NCI-H2029 treated with DMSO at 0.1 percent for 48 hours (cell line): ENCODE data around the gene MYZAP.
A peak's percentile ranks its signal among the peaks of the same experiment; 100 is the strongest.

Source experiments
- DNase-seq: peaks from one replicate; lab custom pipeline; 2025; lab: John Stamatoyannopoulos, UW

The MYZAP gene

GRCh38 chr15:57591822-57592367 lies at the start of gene MYZAP:
TSS of gene MYZAP (plus strand) at chr15:57591904. CDS start at chr15:57592035, 131 bp downstream.
- DNase-seq, result no peak

GRCh38 chr15:57542505-57542817 lies 49.2 kb upstream of the MYZAP start:
- DNase-seq, result no peak

DNA sequence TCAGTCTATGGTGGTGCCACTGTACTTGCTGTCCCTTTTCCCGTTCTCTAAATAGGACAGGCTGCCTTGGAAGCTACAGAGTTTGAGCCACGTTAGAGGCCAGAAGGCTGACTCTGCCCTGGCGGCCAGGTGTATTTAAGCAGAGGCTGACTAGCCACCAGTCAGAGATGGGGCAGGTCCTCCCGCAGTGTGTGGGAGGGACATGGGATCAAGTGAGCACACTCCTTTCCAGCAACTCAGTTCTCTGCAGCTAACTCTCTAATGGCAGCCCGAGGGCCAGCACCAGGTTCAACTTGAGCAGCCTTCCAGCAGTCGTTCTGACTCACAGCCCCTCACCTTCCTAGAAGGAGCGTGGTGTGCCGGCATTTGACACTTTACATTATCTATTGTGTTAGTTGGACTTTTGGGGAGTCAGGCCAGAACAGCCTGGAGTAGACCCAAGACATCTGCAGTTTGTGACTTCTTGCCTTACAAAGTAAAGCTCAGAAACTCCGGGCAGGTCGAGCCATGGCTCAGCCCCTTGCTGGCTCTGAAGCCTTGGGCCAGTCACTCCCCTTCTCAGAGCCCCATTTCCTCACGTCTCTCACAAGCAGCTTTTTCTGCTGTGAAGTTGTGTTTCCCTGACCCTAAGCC lies 46.7 kb upstream of the MYZAP start:
- DNase-seq, result no peak

GRCh38 chr15:57545995-57546394 lies 45.7 kb upstream of the MYZAP start:
- DNase-seq, result no peak

DNA sequence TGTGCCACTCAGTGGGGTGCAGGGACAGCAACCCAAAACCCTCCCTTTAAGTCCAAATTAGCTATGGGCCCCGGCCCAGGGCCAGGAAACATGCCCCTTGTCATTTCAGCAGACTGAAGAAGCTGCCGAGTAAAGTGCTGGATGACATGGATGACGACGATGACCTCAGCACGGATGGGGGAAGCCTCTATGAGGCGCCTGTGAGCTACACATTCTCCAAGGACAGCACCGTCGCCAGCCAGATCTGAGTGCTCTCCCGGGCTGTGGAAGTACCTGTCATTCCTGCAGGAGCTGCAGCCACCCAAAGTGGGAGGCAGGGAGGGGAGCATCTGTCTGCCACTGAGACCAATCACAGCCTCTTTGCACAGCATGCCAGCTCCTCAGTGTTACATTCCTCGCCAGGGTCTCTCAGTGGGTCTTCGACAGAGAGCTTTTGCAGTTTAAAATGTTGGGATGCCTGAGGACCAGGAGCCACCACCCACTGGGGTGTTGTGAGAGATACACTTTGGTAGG lies 44.4 kb upstream of the MYZAP start:
- no peak for DNase-seq

DNA sequence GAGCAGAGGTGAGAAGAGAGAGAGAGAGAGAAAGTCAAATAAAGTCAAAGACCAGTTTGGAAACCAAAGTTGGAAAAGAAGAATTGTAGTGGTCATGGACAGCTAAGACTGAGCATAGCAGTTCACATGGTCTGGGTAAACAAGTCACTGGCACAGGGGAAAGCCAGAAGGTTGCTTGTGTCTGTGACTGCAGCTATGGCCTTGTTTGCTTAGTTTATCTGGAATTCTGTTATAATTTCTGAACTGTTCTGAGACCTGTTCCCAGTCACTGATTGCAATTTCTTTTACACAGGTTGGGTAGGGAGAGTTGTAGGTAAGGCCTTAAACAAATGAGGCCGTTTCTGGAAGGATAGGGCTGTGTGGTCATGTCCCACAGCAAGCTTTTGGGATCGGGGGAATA lies 43.4 kb upstream of the MYZAP start:
- no peak for DNase-seq

GRCh38 chr15:57548835-57549234 lies 42.9 kb upstream of the MYZAP start:
- no peak for DNase-seq

DNA sequence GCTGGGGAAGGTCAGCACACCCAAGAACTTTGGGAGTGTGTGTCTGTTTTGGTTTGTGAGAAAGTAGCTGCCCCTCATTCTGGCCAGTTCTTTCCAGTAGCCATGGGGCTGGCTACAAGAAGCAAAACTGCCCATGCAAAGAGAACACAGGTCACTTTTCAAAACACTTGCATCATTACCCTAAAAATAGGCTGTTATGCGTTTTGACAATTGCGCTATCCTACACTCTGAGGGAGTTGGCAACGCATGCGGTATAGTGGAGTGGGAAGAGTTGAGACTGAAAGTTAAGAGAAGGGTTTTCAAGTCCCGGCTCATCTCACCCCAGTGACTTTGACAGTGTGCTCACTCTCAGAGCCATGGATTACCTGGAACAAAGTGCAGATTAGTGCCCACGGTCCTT lies 41.8 kb upstream of the MYZAP start:
- no peak for DNase-seq

GRCh38 chr15:57550640-57551039 lies 41.1 kb upstream of the MYZAP start:
- DNase-seq, result no peak

DNA sequence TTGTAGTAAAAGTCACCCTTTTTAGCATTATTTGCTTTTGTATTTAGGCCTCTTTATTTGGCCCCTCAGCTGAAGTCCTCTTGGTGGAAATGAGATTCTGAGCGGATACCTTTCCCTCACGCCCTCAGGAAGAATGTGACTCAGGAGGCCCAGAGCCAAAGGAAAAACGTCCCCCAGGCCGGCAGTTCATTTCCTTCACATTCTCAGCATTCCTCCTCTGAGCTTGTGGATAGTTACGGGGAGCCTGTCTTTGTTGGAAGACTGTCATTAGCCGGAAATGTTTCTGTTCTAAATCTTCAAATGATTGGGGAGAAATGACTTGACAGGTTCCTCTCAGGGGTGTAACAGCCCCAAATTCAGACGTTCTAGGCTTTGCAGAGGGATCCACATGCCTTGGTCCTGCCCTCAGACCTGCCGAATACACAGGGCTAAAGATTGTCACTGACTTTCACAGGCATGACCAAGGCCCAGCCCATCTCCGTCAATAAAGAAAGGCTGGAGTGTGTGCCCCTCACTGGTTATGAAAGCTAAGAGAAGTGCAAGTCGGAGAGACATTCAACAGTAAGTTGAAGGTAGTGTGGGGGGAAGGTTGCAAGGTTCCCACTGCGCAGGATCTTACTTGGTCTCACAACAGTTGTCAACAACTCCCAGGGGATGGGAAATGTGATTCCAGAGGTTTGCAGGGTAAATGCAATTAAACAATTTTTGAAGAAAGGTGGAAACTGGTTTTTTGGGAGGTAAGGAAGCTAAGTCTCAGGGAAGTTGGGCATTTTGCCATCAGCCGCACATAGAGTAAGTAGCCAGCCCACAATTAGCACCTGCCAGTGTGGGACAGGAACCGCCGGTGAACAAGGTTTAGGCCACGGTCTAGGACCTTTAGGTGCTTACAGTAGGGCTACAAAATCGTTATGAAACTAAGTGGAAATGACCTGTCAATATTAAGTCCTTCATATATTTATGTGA lies 39.7 kb upstream of the MYZAP start:
- no peak for DNase-seq

DNA sequence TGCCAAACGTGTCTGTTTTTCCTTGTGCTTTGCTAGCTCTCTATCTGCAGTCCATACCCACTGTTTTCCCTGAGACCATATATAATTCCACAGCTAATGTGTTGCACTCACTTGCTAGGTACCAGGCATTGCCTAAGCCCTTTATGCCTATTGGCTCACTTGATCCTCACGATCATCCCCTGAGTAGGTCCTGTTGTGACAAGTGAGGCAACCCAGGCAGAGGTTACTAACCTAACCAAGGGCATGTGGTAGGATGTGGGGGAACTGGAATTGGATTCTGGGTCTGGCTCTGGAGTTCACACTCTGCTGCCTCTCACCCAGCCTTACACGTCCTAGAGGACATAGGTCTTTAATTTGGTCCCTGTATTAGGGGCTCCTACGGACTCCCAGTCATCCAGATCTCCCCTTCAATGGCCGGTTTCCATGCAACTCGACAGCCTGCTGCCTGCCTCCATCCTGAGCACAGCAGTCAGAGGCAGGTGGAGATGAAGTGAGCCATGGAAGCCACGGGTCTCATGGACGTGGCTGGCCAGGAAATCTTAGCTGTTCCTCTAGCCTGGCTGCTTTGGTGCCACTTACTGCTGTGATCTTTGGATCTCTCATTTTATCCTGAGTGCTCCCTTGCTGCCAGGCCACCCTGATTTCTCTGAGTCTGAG lies 38.9 kb upstream of the MYZAP start:
- no peak for DNase-seq

- DNase-seq, result no peak
These were observed 38.2 kb upstream of the MYZAP start for GRCh38 chr15:57553526-57553925.

GRCh38 chr15:57554063-57554811 lies 37.5 kb upstream of the MYZAP start:
- DNase-seq, result no peak

- DNase-seq, result no peak
These were observed 36.9 kb upstream of the MYZAP start for GRCh38 chr15:57554812-57555179.

DNA sequence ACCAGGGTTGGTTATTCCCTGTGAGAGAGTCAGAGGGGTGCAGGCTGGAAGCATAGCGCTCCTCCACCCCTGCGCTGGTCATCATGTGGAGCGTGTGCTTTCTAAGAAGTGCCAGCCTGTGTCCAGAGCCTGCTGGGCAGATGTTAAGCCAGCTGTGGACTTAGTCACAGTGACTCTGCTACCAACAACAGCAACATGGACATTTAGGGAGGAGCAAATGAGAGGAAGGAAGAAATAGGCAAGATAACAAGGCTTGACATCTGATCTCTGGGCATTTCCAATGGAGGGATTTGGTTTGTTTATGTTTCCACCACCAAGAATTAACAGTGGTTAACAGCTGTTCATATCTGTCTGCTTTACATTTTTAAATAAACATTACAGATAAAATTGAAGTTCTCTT lies 36.4 kb upstream of the MYZAP start:
- no peak for DNase-seq

GRCh38 chr15:57556040-57556439 lies 35.7 kb upstream of the MYZAP start:
- no peak for DNase-seq

DNA sequence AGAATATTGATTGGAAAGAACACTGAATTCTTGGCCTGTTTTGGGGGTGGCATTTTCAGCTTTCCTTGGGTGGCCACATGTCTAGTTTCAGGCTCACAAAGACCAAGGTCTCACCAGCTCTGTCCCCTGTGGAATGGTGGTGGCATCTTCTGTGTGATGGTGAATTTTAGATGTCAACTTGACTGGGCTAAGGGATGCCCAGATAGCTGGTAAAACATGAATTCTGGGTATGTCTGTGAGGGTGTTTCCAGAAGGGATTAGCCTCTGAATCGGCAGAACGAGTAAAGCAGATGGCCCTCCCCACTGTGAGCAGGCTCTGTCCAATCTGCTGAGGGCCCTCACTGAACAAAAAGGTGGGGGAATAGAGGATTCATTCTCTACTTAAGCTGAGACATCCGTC lies 34.4 kb upstream of the MYZAP start:
- no peak for DNase-seq

- no peak for DNase-seq
These were observed 33.9 kb upstream of the MYZAP start for GRCh38 chr15:57557810-57558209.

- DNase-seq, result no peak
These were observed 31.8 kb upstream of the MYZAP start for GRCh38 chr15:57559875-57560274.

- peak; percentile 57 for DNase-seq
These were observed 30.5 kb upstream of the MYZAP start for GRCh38 chr15:57561041-57561711.

DNA sequence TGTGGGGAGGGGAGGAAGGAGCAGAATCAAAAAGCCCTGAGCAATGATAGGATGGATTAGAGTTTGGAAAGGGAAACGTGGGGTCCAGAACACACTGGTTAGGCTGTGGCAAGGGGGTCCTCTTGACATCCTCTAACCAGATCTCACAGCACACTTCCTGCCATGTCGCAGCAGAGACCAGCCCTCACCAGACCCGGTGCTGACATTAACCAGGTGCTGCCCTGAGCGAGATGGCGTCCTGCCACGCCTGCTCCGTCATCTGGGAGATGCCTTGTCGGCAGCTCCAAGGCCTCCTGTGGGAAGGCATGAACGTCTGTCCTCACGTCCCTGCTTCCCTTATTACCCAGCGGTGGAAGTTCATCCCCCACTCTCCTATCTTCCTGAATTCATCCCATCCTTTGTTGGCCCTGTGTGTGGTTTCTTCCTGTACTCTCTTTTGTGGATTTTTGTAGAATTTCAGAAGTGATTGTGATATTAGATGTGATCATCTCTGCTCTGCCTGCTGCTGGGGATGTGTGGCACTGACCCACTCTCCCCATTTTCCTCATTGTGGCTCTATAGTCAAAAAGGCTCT lies 29.4 kb upstream of the MYZAP start:
- no peak for DNase-seq
